Fibroblast of skin of left quadriceps (primary cell): ENCODE results near the gene CKAP2L.
"Not testable (repeated sequence)": the region's sequence is repeated elsewhere in the genome, so short reads cannot be mapped to it uniquely, and the experiment has no call there.

Source experiments
- DNase-seq, 2 experiments: peaks; one replicate each; pipeline ENCODE4 v3.0.0-alpha.2; 2013; ENCODE audit warnings: low read depth in 2 of 2

Gene CKAP2L

GRCh38 chr2:112709703-112710102 is 54.7 kb downstream of the CKAP2L start:
- DNase-seq, result no peak

- DNase-seq, result no peak
These were observed 55.4 kb downstream of the CKAP2L start for GRCh38 chr2:112708968-112709367.

- not testable (repeated sequence) for DNase-seq
These were observed 57.5 kb downstream of the CKAP2L start for GRCh38 chr2:112706947-112707346.

- DNase-seq, result no peak
These were observed 58.2 kb downstream of the CKAP2L start for GRCh38 chr2:112706170-112706664.

- no peak for DNase-seq
These were observed 58.8 kb downstream of the CKAP2L start for GRCh38 chr2:112705575-112705974.

GRCh38 chr2:112703684-112704083 is 60.7 kb downstream of the CKAP2L start:
- DNase-seq, result no peak

- DNase-seq, result no peak
These were observed 63.4 kb downstream of the CKAP2L start for GRCh38 chr2:112701052-112701451.

- DNase-seq, result no peak
These were observed 64.3 kb downstream of the CKAP2L start for GRCh38 chr2:112699984-112700667.

GRCh38 chr2:112698834-112699515 is 65.4 kb downstream of the CKAP2L start:
- DNase-seq, result no peak

GRCh38 chr2:112694182-112694581 is 70.2 kb downstream of the CKAP2L start:
- DNase-seq, result no peak

- no peak for DNase-seq
These were observed 70.8 kb downstream of the CKAP2L start for GRCh38 chr2:112693596-112693995.

GRCh38 chr2:112692918-112693317 is 71.5 kb downstream of the CKAP2L start:
- no peak for DNase-seq

- peak; percentile 54 to 63 for DNase-seq
These were observed 71.9 kb downstream of the CKAP2L start for GRCh38 chr2:112692495-112692911.

GRCh38 chr2:112691881-112692281 is 72.5 kb downstream of the CKAP2L start:
- no peak for DNase-seq

- DNase-seq, result no peak
These were observed 73.5 kb downstream of the CKAP2L start for GRCh38 chr2:112690853-112691401.

GRCh38 chr2:112688086-112688880 is 76.1 kb downstream of the CKAP2L start:
- no peak for DNase-seq

GRCh38 chr2:112687522-112687921 is 76.9 kb downstream of the CKAP2L start:
- DNase-seq, result no peak
